WTC11 (cell line): ENCODE data around the gene URI1. TPM values are rescaled to one million over a fixed set of nuclear protein-coding genes. Genes with fewer than 3 reads are reported as not detected.

ENCODE experiments used
- ATAC-seq: fragments of 200-7000 bp; cut with Tn5 transposase; 2 replicates; pipeline ENCODE4 v1.10.0; 2021; ENCODE audit warnings: mild to moderate bottlenecking, moderate library complexity
- CTCF ChIA-PET: fragments of 300-600 bp; sonication (Branson Sonifier 250); formaldehyde crosslinking; loops from one replicate; lab custom pipeline; 2021; ENCODE audit warnings: antibody characterized with exemption; lab: Charles Lee
- POLR2A ChIA-PET: fragments of 350-600 bp; sonication (Branson Sonifier 250); formaldehyde crosslinking; loops from one replicate; lab custom pipeline; 2021; ENCODE audit warnings: antibody characterized with exemption; lab: Charles Lee
- DNase-seq: peaks from one replicate; pipeline ENCODE4 v3.0.0; 2021; ENCODE audit warnings: low spot score
- H3K27ac Mint-ChIP-seq: 2 replicates; pipeline ENCODE4 v1.8.0; 2021; ENCODE audit warnings: mixed read lengths
- H3K27me3 Mint-ChIP-seq: 2 replicates; pipeline ENCODE4 v1.8.0; 2021; ENCODE audit warnings: low read depth, mild to moderate bottlenecking, moderate library complexity, mixed read lengths
- H3K36me3 Mint-ChIP-seq: 2 replicates; pipeline ENCODE4 v1.8.0; 2021; ENCODE audit warnings: mixed read lengths
- H3K4me1 Mint-ChIP-seq: 2 replicates; pipeline ENCODE4 v1.8.0; 2022; ENCODE audit warnings: mixed read lengths
- H3K4me3 Mint-ChIP-seq: 2 replicates; pipeline ENCODE4 v1.8.0; 2021; ENCODE audit warnings: mild to moderate bottlenecking, moderate library complexity, mixed read lengths
- H3K9me3 Mint-ChIP-seq: 2 replicates; pipeline ENCODE4 v1.8.0; 2021; ENCODE audit warnings: mixed read lengths
- ATF3 ChIP-seq: sonication (generic); formaldehyde crosslinking; conservative IDR thresholded peaks from 2 replicates; pipeline ENCODE4 v1.8.1; 2022; ENCODE audit warnings: mild to moderate bottlenecking, missing genetic modification reagents
- CBFB ChIP-seq: sonication (generic); formaldehyde crosslinking; IDR thresholded peaks from 2 replicates; pipeline ENCODE4 v1.8.1; 2022; ENCODE audit warnings: mild to moderate bottlenecking, low read depth, missing genetic modification reagents
- ERG ChIP-seq: fragments of 250-450 bp; sonication (Bioruptor Pico); IDR thresholded peaks from 2 replicates; pipeline ENCODE4 v1.8.0; 2021; ENCODE audit warnings: mild to moderate bottlenecking
- ESRRA ChIP-seq: sonication (generic); formaldehyde crosslinking; IDR thresholded peaks from 2 replicates; pipeline ENCODE4 v1.8.1; 2022; ENCODE audit warnings: mild to moderate bottlenecking, missing genetic modification reagents, borderline replicate concordance
- ETV6 ChIP-seq: sonication (generic); formaldehyde crosslinking; IDR thresholded peaks from 2 replicates; pipeline ENCODE4 v1.8.1; 2022; ENCODE audit warnings: mild to moderate bottlenecking, missing genetic modification reagents
- GTF2I ChIP-seq: fragments of 250-450 bp; sonication (Bioruptor Pico); conservative IDR thresholded peaks from 2 replicates; pipeline ENCODE4 v1.4.0; 2021; ENCODE audit warnings: mild to moderate bottlenecking
- HMGA2 ChIP-seq: fragments of 250-450 bp; sonication (Bioruptor Pico); IDR thresholded peaks from 2 replicates; pipeline ENCODE4 v1.4.0; 2021; ENCODE audit warnings: mild to moderate bottlenecking, moderate library complexity
- HMGXB4 ChIP-seq: sonication (generic); formaldehyde crosslinking; IDR thresholded peaks from 2 replicates; pipeline ENCODE4 v1.8.1; 2023; ENCODE audit warnings: mild to moderate bottlenecking, moderate library complexity, missing genetic modification reagents
- MAX ChIP-seq: sonication (generic); formaldehyde crosslinking; IDR thresholded peaks from 2 replicates; pipeline ENCODE4 v1.8.0; 2022; ENCODE audit warnings: mild to moderate bottlenecking, missing genetic modification reagents
- MXD4 ChIP-seq: fragments of 250-450 bp; sonication (Bioruptor Pico); IDR thresholded peaks from 2 replicates; pipeline ENCODE4 v1.8.0; 2021; ENCODE audit warnings: mild to moderate bottlenecking, moderate library complexity, borderline replicate concordance
- NFATC4 ChIP-seq: fragments of 250-450 bp; sonication (Bioruptor Pico); IDR thresholded peaks from 2 replicates; pipeline ENCODE4 v1.9.0; 2021; ENCODE audit warnings: mild to moderate bottlenecking
- PRDM15 ChIP-seq: sonication (generic); formaldehyde crosslinking; IDR thresholded peaks from 2 replicates; pipeline ENCODE4 v1.8.0; 2022; ENCODE audit warnings: missing genetic modification reagents
- TEAD4 ChIP-seq: sonication (generic); formaldehyde crosslinking; IDR thresholded peaks from 2 replicates; pipeline ENCODE4 v1.8.0; 2022; ENCODE audit warnings: mild to moderate bottlenecking, missing genetic modification reagents
- USF1 ChIP-seq: sonication (generic); formaldehyde crosslinking; IDR thresholded peaks from 2 replicates; pipeline ENCODE4 v1.8.0; 2022; ENCODE audit warnings: mild to moderate bottlenecking, missing genetic modification reagents
- ZBTB21 ChIP-seq: sonication (generic); formaldehyde crosslinking; IDR thresholded peaks from 2 replicates; pipeline ENCODE4 v1.8.1; 2023; ENCODE audit warnings: mild to moderate bottlenecking, missing genetic modification reagents, borderline replicate concordance
- ZNF138 ChIP-seq: sonication (generic); formaldehyde crosslinking; conservative IDR thresholded peaks from 2 replicates; pipeline ENCODE4 v1.8.1; 2022; ENCODE audit warnings: mild to moderate bottlenecking, moderate library complexity, missing genetic modification reagents
- ZNF263 ChIP-seq: sonication (generic); formaldehyde crosslinking; IDR thresholded peaks from 2 replicates; pipeline ENCODE4 v1.8.1; 2022; ENCODE audit warnings: low read depth, mild to moderate bottlenecking, moderate library complexity, missing genetic modification reagents
- total RNA-seq: library from RNA; stranded (reverse); gene quantifications from 3 replicates; pipeline ENCODE4 v1.2.3, GENCODE V29; 2021
- TF ChIP-seq, protein P1 (sequence below): sonication (generic); formaldehyde crosslinking; IDR thresholded peaks from 2 replicates; pipeline ENCODE4 v1.8.0; 2023; ENCODE audit warnings: missing genetic modification reagents
- TF ChIP-seq, protein P2 (sequence below): sonication (generic); formaldehyde crosslinking; IDR thresholded peaks from 2 replicates; pipeline ENCODE4 v1.8.0; 2023; ENCODE audit warnings: missing genetic modification reagents, mild to moderate bottlenecking, borderline replicate concordance

The URI1 gene
- total RNA-seq, 1 experiment from 2014 or later: 57.1 TPM

DNA sequence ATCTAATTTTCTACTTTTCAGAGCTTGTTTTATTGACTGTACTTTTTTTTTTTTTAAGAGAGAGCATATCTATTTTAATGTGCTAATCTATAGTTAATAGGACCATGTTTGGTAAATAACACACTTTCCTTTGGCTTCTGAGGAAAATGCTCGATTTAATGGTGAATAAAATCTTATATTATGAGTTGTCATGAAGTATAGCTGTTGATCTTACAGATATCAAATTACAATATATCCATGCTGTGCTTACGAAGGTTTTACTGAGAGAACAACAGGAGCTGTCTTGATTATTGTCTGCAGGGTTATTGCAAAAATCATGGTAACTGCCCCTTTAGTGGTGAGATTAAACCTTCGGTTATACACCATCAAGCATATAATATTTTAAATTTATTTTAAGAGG is 29.6 kb downstream of the URI1 start:
- Mint-ChIP-seq H3K27me3 (no peaks in the 10 kb centered on the region), H3K27ac (no peak overlapping the region), H3K9me3 (no peaks in the 10 kb centered on the region), H3K4me1 (peaks cover 26% of the 10 kb centered on the region), H3K36me3 (no peaks in the 10 kb centered on the region), H3K4me3 (no peak overlapping the region)
- ATAC-seq (no peak), DNase-seq (no peak)
- TF ChIP-seq NFATC4 (CRISPR knock-in tag) (no peak), HMGA2 (no peak), GTF2I (CRISPR knock-in tag) (no peak), HMGXB4 (CRISPR knock-in tag) (no peak), USF1 (CRISPR knock-in tag) (no peak), ERG (CRISPR knock-in tag) (no peak), PRDM15 (no peak), MAX (CRISPR knock-in tag) (no peak), ZBTB21 (CRISPR knock-in tag) (no peak), ZNF263 (CRISPR knock-in tag) (no peak), MXD4 (CRISPR knock-in tag) (no peak), TEAD4 (CRISPR knock-in tag) (no peak), ZNF138 (no peak), CBFB (no peak), ATF3 (CRISPR knock-in tag) (no peak), ETV6 (no peak), ESRRA (no peak)
- TF ChIP-seq, protein P1, sequence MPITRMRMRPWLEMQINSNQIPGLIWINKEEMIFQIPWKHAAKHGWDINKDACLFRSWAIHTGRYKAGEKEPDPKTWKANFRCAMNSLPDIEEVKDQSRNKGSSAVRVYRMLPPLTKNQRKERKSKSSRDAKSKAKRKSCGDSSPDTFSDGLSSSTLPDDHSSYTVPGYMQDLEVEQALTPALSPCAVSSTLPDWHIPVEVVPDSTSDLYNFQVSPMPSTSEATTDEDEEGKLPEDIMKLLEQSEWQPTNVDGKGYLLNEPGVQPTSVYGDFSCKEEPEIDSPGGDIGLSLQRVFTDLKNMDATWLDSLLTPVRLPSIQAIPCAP (CRISPR knock-in tag): no peak
- TF ChIP-seq, protein P2, sequence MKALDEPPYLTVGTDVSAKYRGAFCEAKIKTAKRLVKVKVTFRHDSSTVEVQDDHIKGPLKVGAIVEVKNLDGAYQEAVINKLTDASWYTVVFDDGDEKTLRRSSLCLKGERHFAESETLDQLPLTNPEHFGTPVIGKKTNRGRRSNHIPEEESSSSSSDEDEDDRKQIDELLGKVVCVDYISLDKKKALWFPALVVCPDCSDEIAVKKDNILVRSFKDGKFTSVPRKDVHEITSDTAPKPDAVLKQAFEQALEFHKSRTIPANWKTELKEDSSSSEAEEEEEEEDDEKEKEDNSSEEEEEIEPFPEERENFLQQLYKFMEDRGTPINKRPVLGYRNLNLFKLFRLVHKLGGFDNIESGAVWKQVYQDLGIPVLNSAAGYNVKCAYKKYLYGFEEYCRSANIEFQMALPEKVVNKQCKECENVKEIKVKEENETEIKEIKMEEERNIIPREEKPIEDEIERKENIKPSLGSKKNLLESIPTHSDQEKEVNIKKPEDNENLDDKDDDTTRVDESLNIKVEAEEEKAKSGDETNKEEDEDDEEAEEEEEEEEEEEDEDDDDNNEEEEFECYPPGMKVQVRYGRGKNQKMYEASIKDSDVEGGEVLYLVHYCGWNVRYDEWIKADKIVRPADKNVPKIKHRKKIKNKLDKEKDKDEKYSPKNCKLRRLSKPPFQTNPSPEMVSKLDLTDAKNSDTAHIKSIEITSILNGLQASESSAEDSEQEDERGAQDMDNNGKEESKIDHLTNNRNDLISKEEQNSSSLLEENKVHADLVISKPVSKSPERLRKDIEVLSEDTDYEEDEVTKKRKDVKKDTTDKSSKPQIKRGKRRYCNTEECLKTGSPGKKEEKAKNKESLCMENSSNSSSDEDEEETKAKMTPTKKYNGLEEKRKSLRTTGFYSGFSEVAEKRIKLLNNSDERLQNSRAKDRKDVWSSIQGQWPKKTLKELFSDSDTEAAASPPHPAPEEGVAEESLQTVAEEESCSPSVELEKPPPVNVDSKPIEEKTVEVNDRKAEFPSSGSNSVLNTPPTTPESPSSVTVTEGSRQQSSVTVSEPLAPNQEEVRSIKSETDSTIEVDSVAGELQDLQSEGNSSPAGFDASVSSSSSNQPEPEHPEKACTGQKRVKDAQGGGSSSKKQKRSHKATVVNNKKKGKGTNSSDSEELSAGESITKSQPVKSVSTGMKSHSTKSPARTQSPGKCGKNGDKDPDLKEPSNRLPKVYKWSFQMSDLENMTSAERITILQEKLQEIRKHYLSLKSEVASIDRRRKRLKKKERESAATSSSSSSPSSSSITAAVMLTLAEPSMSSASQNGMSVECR: no peak
- ChIA-PET CTCF (interaction anchor here (1.1 to 1.2 kb wide), 2 partner anchors 17 to 114 kb away, joined by 4 to 6 read pairs; no protein-coding TSS in a partner anchor), POLR2A (interaction anchor here (0.6 kb wide), 1 partner anchor 60 kb away, joined by 3 read pairs; no protein-coding TSS in a partner anchor)
